Ascending aorta (tissue), 2 donors: ENCODE data around the gene CCNYL1. TPM values are rescaled to one million over a fixed set of nuclear protein-coding genes. Genes with fewer than 3 reads are reported as not detected.
"Not testable (repeated sequence)": the region's sequence is repeated elsewhere in the genome, so short reads cannot be mapped to it uniquely, and the experiment has no call there.

Experiments
- DNase-seq, 2 donors: peaks; one replicate each; pipeline ENCODE4 v3.0.0-alpha.2; 2019; ENCODE audit warnings: low spot score in 2 of 2
- H3K27ac ChIP-seq, 2 donors: fragments of 200-600 bp; sonication (generic); one replicate each; pipeline ENCODE4 v1.5.1; 2016 to 2017; ENCODE audit warnings: mild to moderate bottlenecking in 1 of 2
- H3K27me3 ChIP-seq: fragments of 200-600 bp; sonication (generic); one replicate; pipeline ENCODE4 v1.5.1; 2017
- H3K36me3 ChIP-seq, 2 donors: fragments of 200-600 bp; sonication (generic); one replicate each; pipeline ENCODE4 v1.5.1; 2016
- H3K4me1 ChIP-seq, 2 donors: fragments of 200-600 bp; sonication (generic); one replicate each; pipeline ENCODE4 v1.5.1; 2016 to 2017; ENCODE audit warnings: mild to moderate bottlenecking in 1 of 2
- H3K4me3 ChIP-seq, 2 donors: fragments of 200-600 bp; sonication (generic); one replicate each; pipeline ENCODE4 v1.5.1; 2016 to 2017; ENCODE audit warnings: mild to moderate bottlenecking in 1 of 2
- H3K9me3 ChIP-seq, 2 donors: fragments of 200-600 bp; sonication (generic); one replicate each; pipeline ENCODE4 v1.5.1; 2016
- CTCF ChIP-seq, 3 experiments: fragments of 200-600 bp in 2 of 3; fragments of 450-650 bp in 1 of 3; sonication (generic) in 2 of 3; IDR thresholded peaks; one replicate each; pipeline ENCODE4 v1.5.1; 2016 to 2019; ENCODE audit warnings: antibody characterized with exemption in 3 of 3, mild to moderate bottlenecking in 1 of 3, moderate library complexity in 1 of 3
- intact Hi-C: fragments of 100-400 bp; cut with DNase I; formaldehyde crosslinking; loops from one replicate; pipeline ENCODE4 v1.15.1; 2023
- total RNA-seq: library from RNA; depleted of rRNA; stranded (reverse); fragments of >200 nt; gene quantifications from one replicate; pipeline ENCODE4 v1.1.0, GENCODE V29; 2016

CCNYL1 gene
- total RNA-seq, 1 donor from 2014 or later: 12.3 TPM

- H3K27me3 ChIP-seq: no peaks in the 10 kb centered on the region
- no peak for DNase-seq
- no peak for TF ChIP-seq CTCF (IDR thresholded peaks at IDR 0.05)
- intact Hi-C loops: no loop called here
- no peaks in the 10 kb centered on the region for H3K36me3 ChIP-seq
- no peak overlapping the region for H3K4me3 ChIP-seq
- no peak overlapping the region for H3K27ac ChIP-seq
- peaks cover 0 to 6% of the 10 kb centered on the region in 2 donors for H3K4me1 ChIP-seq
- no peaks in the 10 kb centered on the region for H3K9me3 ChIP-seq
These were observed 4.6 kb downstream of the CCNYL1 start for GRCh38 chr2:207716056-207716455.

GRCh38 chr2:207718521-207718920 is 7.1 kb downstream of the CCNYL1 start:
- no peak overlapping the region for H3K27ac ChIP-seq
- TF ChIP-seq CTCF (IDR thresholded peaks at IDR 0.05): no peak
- H3K27me3 ChIP-seq: no peaks in the 10 kb centered on the region
- intact Hi-C loops: no loop called here
- no peaks in the 10 kb centered on the region for H3K36me3 ChIP-seq
- H3K4me3 ChIP-seq: no peak overlapping the region
- no peaks in the 10 kb centered on the region for H3K9me3 ChIP-seq
- H3K4me1 ChIP-seq: peaks cover 0 to 6% of the 10 kb centered on the region in 2 donors
- DNase-seq: no peak

- intact Hi-C loops: no loop called here
These were observed 7.6 kb downstream of the CCNYL1 start for GRCh38 chr2:207719008-207719407.

GRCh38 chr2:207719655-207720054 is 8.2 kb downstream of the CCNYL1 start:
- H3K27me3 ChIP-seq, DNase-seq, intact Hi-C loops, H3K27ac ChIP-seq, H3K4me1 ChIP-seq, H3K36me3 ChIP-seq, H3K9me3 ChIP-seq, H3K4me3 ChIP-seq: not testable (repeated sequence)

More at GRCh38 chr2:207719008-207719407, 7.6 kb downstream of the CCNYL1 start:
- Histone ChIP-seq H3K27ac (no peak overlapping the region), H3K9me3 (no peaks in the 10 kb centered on the region), H3K36me3 (no peaks in the 10 kb centered on the region), H3K27me3 (no peaks in the 10 kb centered on the region), H3K4me3 (no peak overlapping the region), H3K4me1 (peaks cover 0 to 3% of the 10 kb centered on the region in 2 donors)
- no peak for DNase-seq
- TF ChIP-seq CTCF (IDR thresholded peaks at IDR 0.05): no peak

- no peak overlapping the region for H3K27ac ChIP-seq
- no peaks in the 10 kb centered on the region for H3K36me3 ChIP-seq
- TF ChIP-seq CTCF (IDR thresholded peaks at IDR 0.05): no peak
- H3K4me1 ChIP-seq: peaks cover 0 to 3% of the 10 kb centered on the region in 2 donors
- no peaks in the 10 kb centered on the region for H3K27me3 ChIP-seq
- intact Hi-C loops: no loop called here
- H3K4me3 ChIP-seq: no peak overlapping the region
- DNase-seq: no peak
- H3K9me3 ChIP-seq: no peaks in the 10 kb centered on the region
These were observed 9.2 kb downstream of the CCNYL1 start for GRCh38 chr2:207720517-207721187.

- DNase-seq: no peak
- Histone ChIP-seq H3K4me3 (no peak overlapping the region), H3K36me3 (no peaks in the 10 kb centered on the region), H3K27me3 (no peaks in the 10 kb centered on the region), H3K9me3 (no peaks in the 10 kb centered on the region), H3K27ac (no peak overlapping the region), H3K4me1 (peaks cover 0 to 3% of the 10 kb centered on the region in 2 donors)
- TF ChIP-seq CTCF (IDR thresholded peaks at IDR 0.05): no peak
- intact Hi-C loops: no loop called here
These were observed 11.5 kb downstream of the CCNYL1 start for GRCh38 chr2:207722773-207723424.

- H3K27me3 ChIP-seq, H3K36me3 ChIP-seq, H3K27ac ChIP-seq, intact Hi-C loops, H3K9me3 ChIP-seq, DNase-seq, H3K4me3 ChIP-seq, H3K4me1 ChIP-seq: not testable (repeated sequence)
These were observed 12.0 kb downstream of the CCNYL1 start for GRCh38 chr2:207723425-207723787.
